ENCODE data around the gene UVRAG.

GRCh38 chr11:75888416-75888815 is 73.4 kb downstream of the UVRAG start:
- TF ChIP-seq, protein P1, sequence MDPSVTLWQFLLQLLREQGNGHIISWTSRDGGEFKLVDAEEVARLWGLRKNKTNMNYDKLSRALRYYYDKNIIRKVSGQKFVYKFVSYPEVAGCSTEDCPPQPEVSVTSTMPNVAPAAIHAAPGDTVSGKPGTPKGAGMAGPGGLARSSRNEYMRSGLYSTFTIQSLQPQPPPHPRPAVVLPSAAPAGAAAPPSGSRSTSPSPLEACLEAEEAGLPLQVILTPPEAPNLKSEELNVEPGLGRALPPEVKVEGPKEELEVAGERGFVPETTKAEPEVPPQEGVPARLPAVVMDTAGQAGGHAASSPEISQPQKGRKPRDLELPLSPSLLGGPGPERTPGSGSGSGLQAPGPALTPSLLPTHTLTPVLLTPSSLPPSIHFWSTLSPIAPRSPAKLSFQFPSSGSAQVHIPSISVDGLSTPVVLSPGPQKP (IDR thresholded peaks at IDR 0.05; ENCODE audit: borderline replicate concordance, low read depth, low read length) = no peak
- TF ChIP-seq POLR2A (IDR thresholded peaks at IDR 0.05; ENCODE audit: low read depth, low read length) = no peak
- no peak for TF ChIP-seq CHD1 (IDR thresholded peaks at IDR 0.05; ENCODE audit: low read depth, low read length)
- no peak for TF ChIP-seq CEBPB (IDR thresholded peaks at IDR 0.05; ENCODE audit: low read depth, low read length)
- TF ChIP-seq, protein P2, sequence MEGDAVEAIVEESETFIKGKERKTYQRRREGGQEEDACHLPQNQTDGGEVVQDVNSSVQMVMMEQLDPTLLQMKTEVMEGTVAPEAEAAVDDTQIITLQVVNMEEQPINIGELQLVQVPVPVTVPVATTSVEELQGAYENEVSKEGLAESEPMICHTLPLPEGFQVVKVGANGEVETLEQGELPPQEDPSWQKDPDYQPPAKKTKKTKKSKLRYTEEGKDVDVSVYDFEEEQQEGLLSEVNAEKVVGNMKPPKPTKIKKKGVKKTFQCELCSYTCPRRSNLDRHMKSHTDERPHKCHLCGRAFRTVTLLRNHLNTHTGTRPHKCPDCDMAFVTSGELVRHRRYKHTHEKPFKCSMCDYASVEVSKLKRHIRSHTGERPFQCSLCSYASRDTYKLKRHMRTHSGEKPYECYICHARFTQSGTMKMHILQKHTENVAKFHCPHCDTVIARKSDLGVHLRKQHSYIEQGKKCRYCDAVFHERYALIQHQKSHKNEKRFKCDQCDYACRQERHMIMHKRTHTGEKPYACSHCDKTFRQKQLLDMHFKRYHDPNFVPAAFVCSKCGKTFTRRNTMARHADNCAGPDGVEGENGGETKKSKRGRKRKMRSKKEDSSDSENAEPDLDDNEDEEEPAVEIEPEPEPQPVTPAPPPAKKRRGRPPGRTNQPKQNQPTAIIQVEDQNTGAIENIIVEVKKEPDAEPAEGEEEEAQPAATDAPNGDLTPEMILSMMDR (conservative IDR thresholded peaks at IDR 0.05; ENCODE audit: low read depth, low read length) = no peak
- TF ChIP-seq RFX5 (IDR thresholded peaks at IDR 0.05; ENCODE audit: low read depth, low read length) = no peak

Measured in IMR-90 (cell line).